GM19099 (cell line): ENCODE measurements around the gene FSIP2.

Experiments used
- POLR2A ChIP-seq: IDR thresholded peaks from 3 replicates; pipeline ENCODE4 v1.6.1; 2011; ENCODE audit warnings: low read depth; ENCODE audit not compliant: insufficient read length; ENCODE audit errors: extremely low read depth

FSIP2 gene

DNA sequence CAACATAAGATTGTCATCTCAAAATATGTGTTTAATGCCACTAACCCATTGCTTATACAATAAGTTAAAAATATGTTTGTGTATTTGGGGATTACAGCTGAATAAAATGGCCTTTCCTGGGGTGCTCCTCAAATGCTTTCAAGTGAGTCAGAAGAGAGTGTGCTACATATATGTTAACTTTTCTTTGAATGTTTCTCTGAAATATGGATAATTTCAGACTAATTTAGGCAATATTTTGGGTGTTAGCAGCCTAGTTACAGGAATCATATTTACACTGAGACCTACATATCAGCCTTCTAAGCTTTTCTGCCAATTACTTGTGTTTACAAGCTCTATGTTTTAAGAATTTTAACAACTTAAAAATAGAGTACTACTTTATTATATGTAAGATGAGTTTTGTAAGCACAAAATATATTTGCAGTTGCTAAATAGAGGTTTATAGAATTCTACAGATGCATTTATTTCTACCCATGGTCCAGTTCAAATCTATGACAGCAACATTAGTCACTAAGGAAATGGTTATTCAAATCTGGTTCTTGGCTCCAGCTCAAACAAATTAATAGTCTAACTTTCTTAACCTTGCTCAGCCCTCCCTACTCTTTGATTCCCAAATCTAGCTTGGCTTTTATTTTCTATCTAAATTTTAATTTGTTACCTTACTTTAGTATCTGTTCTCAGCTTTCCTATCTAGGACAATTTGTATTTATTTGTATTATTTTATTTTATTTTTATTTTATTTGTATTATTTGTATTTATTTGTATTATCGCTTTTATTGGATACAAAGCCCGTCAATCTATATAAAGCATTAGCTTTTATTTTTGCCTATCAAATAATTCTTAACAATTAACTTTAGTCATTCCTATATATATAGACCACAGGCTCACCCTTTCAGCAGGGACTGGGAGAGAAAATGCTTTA, 48.9 kb downstream of the FSIP2 start:
- TF ChIP-seq POLR2A, result no peak

DNA sequence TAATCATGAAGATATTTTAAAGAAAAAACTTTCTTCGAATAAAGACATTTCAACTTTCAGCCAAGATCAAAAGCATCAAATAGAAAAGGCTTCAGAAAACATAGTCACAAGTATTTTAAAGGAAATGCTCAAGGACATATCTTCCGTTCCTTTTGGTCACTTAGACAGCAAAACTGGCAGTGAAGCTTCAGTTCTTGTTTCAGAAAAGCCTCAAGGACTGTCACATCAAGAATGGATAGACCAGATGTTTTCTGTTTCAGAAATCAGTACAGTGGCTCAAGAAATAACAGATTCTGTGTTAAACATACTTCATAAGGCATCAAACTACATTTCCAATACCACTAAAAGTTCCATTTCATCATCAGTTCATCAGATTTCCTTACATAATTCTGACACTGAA, 51.8 kb downstream of the FSIP2 start:
- no peak for TF ChIP-seq POLR2A

DNA sequence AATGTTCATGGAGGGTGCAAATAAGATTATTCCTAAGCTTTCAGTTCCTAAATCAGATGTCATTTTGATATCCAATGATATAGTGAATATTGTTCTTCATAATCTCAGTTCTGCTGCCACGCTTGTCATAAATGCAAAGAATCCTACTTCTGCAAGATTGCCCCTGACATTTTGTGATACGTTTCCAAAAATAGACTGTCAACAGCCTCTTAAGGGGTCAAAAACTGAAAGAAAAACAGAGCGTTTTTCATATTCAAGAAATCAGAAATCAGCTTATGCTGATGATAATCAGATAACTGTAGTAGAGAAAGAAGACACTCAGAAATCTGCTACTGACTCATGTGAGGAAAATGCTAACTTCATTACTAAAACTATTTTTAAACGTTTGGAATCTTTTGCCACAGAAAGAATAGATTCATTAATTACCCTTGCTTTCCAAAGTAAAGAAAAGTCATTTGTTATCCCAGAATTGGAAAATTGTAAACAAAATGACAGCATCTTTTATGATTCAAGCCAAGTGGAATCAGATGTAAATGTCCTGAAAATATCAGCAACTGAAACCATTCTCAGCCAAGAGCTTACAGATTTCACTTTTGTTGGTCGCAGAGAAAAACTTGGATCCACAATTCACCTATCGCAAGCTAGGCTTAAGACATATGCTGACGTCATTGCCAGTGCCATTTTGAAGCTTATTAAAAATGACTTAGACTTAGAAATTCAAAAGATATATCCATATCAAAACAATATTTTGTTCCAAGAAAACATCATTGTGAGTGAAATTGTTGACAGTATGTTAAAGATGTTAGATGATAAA, 55.1 kb downstream of the FSIP2 start:
- no peak for TF ChIP-seq POLR2A

DNA sequence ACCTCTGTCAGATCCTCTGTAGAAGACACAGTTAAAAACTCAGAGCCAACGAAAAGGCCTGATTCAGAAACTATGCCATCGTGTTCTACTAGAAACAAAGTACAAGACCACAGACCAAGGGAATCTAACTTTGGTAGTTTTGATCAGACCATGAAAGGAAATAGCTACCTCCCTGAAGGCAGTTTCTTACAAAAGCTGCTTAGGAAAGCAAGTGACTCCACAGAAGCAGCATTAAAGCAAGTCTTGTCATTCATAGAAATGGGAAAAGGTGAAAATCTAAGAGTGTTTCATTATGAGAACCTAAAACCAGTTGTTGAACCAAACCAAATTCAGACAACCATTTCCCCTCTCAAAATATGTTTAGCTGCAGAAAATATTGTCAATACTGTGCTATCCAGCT, 58.2 kb downstream of the FSIP2 start:
- TF ChIP-seq POLR2A, result no peak

DNA sequence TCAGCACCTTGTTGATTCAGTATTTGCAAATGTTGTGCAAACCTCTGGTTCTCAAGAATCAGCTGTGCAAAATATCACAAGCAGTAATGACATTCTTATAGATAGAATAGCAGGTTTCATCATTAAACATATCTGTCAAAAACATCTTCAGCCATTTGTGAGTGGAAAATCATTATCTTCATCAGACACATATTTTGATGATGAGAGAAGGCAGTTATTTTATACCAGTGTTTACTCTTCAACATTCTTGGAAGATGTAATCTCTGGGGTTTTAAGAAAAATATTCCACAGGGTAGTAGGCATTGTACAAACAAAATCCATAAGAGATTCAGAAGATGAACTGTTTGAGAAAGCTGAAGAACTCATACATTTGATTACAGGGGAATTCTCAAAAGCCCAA, 64.3 kb downstream of the FSIP2 start:
- TF ChIP-seq POLR2A, result no peak

DNA sequence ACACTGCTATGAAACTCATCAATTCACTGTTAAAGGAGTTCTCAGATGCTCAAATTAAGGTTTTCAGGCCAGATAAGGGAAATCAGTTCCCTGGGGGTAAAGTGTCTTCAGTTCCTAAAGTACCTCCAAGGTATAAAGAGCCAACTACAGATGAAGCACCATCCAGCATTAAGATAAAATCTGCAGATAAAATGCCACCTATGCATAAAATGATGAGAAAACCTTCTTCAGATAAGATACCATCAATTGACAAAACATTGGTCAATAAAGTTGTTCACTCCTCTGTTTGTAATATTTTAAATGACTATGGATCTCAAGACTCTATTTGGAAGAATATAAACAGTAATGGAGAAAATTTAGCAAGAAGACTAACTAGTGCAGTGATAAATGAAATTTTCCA, 68.2 kb downstream of the FSIP2 start:
- TF ChIP-seq POLR2A, result no peak

DNA sequence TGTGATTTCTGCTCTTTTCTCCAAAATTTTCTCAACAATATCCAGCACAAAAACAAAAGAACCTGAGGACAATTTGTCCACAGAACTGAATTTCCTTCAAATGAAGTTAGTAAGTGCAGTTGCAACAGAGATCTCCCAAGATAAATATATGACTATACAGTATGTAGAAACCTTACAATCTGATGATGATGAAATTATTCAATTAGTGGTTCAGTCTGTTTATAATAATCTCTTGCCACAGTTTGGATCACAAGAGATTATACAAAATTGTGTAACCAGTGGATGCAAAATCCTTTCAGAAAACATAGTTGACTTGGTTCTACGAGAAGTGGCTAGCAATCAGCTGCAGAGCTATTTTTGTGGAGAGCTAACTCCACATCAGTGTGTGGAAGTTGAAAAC, 68.7 kb downstream of the FSIP2 start:
- TF ChIP-seq POLR2A, result no peak

DNA sequence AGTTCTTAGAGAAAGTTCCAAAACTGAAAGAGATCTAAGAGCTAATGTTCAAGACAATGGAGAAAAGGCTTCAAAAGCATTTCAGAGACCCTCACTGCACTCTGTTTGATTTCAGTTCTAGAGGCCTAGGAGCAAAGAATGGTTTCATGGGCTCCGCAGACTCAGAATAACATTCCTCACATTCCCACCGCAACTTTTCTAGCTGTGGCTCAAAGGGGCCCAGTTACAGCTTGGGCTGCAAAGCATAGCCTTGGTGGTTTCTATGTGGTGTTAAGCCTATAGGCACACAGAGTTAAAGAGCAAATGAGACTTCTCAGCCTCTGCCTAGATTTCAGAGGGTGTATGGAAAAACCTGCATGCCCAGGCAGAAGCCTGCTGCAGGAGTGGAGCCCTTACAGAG, 73.0 kb downstream of the FSIP2 start:
- no peak for TF ChIP-seq POLR2A

DNA sequence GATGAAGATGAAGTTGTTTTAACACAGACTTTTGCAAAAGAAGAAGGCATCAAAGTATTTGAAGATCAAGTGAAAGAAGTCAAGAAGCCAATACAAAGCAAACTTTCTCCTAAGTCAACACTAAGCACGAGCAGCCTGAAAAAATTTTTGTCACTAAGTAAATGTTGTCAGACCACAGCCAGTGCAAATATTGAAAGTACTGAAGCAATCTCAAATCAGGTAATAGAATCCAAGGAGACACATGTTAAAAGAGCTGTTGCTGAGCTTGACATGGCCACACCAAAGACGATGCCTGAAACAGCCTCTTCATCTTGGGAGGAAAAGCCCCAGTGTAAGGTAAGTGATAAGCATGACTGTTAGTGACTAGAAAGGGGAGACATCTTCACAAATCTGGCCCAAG, 75.1 kb downstream of the FSIP2 start:
- no peak for TF ChIP-seq POLR2A

DNA sequence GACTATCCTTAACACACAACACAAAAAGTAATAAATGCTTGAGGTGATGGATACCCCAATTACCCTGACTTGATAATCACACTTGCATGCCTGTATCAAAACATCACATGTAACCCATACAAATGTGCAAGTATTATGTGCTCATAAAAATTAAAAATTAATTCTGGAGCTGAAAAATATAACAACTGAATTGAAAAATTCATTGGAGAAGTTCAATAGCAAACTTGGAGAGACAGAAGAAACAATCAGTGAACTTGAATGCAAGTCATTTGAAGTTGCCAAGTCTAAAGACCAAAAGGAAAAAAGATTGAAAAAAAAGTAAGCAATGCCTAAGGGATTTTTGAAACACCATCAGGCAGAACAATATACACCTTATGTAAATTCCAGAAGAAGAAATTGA, 79.4 kb downstream of the FSIP2 start:
- no peak for TF ChIP-seq POLR2A

DNA sequence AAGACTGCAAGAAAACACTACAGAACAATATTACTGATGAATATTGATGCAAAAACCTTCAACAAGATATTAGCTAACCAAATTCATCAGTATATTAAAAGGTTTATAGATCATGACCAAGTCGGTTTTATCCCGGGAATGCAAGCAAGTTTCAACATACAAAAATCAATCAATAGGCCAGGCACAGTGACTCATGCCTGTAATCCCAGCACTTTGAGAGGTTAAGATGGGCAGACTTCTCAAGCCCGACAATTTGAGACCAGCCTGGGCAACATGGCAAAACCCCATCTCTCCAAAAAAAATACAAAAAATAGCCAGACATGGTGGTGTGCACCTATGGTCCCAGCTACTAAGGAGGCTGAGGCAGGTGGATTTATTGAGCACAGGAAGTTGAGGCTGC, 82.9 kb downstream of the FSIP2 start:
- TF ChIP-seq POLR2A, result no peak

DNA sequence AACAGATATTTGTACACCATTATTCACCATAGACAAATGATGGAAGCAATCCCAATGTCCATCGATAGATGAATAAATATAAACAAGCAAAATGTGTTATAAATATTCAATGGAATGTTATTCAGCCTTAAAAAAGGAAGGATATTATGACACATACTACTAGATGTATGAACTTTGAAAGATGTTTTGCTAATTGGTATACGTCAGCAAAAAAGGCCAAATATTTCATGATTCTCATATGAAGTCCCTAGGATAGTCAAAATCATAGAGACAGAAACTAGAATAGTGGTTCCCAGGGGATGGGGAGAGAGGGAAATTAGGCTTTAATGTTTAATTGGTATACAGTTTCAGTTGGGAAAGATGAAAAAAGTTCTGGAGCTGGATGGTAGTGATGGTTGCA, 85.2 kb downstream of the FSIP2 start:
- no peak for TF ChIP-seq POLR2A

DNA sequence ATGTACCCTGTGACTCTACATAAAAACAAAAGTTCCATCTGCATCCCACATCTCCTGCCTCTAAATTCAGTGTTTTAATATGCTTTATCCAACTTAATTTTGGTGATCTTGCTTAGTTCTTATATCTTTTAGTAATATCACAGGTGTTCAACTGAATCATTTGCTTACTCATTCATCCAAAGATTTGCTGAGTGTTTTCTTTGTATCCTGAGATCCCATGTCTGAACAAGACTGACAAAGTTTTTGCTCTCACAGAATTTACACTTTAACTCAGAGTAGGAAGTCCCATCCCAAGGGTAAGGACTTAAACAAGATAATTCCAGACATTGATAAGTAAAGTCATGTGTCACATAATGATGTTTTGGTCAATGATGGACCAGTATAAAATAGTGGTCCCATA, 87.0 kb downstream of the FSIP2 start:
- no peak for TF ChIP-seq POLR2A

DNA sequence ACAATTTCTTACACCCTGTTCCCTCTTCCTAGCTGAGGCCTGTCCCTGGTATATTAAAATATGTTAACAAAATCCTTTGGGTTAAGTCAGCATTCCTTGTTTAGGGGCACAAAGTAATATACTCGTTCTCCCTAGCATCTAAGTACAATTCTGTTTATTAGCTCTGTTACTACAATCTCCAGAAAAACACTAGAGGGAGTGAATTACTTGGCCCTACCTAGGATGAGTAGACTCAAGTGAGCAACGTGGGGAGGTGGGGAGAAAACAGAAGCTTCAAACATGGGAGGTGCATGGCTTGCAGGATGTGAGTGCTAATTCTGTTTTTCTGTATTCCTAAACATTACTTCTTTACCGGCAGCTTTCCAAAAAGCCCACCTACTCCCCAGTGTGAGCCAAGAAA, 89.7 kb downstream of the FSIP2 start:
- no peak for TF ChIP-seq POLR2A

DNA sequence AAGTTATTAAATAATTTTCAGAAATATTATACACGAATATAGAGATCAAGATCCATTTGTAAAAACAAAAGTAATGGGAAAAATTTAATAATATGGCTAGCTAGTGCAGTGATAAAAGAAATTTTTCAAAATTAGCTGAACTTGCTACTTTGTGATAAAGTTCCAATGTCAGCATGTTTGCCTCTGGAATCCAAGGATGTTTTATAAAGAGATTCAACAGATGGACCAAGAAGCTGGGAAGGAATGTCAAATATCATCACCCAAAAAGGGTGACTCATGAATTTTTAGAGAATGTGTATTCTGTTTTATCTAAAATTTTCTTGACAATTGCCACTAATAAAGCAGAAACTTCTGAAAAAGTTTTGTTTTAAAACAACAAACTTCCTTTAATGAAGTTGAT, 95.3 kb downstream of the FSIP2 start:
- TF ChIP-seq POLR2A, result no peak

DNA sequence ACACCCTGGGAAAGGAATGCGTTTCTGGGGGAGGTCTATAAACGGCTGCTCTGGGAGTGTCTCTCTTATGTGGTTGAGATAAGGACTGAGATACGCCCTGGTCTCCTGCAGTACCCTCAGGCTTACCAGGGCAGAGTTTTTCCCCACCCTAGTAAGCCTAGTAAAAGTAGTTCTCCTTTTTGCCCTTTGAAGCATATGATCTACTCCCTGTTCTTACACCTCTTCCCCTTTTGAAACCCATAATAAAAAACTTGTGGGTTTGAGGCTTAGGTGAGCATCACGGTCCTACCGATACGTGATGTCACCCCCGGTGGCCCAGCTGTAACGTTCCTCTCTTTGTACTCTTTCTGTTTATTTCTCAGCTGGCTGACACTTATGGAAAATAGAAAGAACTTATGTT, 97.4 kb downstream of the FSIP2 start:
- no peak for TF ChIP-seq POLR2A
